Left kidney (tissue), 2 donors: ENCODE results near the gene HK1. TPM values are rescaled to one million over a fixed set of nuclear protein-coding genes. Genes with fewer than 3 reads are reported as not detected.
"Not testable (repeated sequence)": the region's sequence is repeated elsewhere in the genome, so short reads cannot be mapped to it uniquely, and the experiment has no call there.

ENCODE experiments used
- DNase-seq: peaks from one replicate; pipeline ENCODE4 v3.0.0-alpha.2; 2013
- polyA plus RNA-seq: library from polyadenylated mRNA; unstranded; fragments of 120-200 nt; gene quantifications from one replicate; pipeline ENCODE4 v1.2.1, GENCODE V29; 2013; ENCODE audit not compliant: insufficient read length

Gene HK1
- polyA plus RNA-seq, 1 donor = 51.3 TPM

DNA sequence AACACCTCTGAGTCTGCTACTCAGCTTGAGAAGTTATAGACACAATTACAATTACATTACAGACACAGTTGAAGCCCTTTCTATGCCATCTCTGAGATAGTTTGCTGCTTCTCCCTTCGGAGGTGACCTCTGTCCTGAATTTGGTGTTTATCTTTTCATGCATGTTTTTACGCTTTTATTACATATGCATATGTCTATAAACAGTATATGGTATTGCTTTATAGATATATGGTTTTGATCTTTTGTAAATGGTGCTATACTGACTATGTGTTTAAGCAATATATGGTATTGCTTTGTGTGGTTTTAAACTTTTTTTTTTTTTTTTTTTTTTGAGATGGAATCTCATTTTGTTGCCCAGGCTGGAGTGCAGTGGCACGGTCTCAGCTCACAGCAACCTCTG lies 48.4 kb downstream of the HK1 start:
- no peak for DNase-seq

DNA sequence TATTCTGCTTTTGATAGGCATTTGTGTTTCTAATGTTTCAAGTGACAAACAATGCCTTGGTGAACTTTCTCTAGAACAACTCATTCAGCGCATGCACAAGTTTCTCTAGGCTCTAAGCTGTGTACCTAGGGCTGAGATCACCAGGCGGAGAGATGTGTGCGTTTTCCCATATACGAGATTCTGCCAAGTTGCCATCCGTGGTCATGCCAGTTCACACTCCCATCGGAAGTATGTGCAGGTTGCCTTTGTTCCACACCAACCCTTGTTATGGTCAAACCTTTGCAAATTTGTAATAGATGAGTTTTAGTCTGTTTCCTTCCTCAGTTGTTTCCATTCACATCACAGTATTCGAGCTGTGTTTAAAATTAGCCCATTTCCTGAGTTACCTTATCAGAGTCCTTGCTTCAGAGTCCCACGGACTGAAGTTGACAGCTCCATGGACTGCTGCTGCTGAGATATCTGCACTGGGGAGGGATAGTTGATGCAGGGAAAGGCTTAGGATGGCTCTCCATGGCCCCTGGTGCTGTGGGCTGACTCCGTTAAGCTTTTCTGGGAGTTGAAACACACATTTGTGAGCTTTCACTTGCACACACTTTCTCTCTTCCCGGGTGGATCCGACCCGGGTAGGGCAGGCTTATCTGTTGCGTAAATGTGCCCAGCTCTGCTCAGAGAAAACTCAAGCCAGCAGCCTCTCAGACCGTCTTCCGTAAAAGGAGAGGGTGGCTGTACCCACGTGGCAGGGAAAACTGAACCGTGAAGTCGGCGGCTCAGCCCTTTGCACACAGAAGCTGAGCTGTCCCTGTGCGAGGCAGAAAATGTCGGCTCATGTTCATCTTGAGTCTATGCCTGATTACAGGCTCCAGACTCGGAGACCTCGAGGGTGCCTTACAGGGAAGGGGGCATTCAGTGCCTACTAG lies 49.4 kb downstream of the HK1 start:
- peak; percentile 53 for DNase-seq

DNA sequence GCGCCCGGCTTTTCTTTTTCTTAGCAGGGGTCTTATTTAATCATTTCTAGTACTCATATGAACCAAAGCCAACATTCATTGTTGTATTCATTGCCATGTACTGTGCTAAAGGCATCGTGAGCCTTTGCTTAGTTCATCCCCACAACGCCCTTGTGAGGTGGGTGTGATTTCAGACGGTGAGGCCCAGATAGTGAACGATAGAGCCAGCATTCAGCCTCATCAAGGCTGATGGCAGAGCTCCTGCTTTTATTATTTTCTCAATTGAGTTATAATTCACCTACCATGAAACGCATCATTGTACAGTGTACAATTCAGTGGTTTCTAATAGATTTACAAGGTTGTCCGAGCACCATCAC lies 50.1 kb downstream of the HK1 start:
- DNase-seq = no peak

DNA sequence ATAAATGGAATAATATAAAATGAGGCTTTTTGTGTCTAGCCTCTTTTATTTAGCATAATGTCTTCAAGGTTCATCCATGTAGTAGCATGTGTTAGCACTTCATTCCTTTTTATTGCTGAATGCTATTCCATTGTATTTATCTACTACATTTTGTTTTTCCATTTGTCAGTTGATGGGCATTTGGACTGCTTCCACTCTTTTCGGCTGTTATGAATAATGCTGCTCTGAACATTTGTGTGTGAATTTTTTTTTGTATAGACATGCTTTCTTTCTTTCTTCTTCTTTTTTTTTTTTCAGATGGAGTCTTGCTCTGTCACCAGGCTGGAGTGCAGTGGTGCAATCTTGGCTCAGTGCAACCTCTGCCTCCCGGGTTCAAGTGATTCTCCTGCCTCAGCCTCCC lies 50.6 kb downstream of the HK1 start:
- not testable (repeated sequence) for DNase-seq

DNA sequence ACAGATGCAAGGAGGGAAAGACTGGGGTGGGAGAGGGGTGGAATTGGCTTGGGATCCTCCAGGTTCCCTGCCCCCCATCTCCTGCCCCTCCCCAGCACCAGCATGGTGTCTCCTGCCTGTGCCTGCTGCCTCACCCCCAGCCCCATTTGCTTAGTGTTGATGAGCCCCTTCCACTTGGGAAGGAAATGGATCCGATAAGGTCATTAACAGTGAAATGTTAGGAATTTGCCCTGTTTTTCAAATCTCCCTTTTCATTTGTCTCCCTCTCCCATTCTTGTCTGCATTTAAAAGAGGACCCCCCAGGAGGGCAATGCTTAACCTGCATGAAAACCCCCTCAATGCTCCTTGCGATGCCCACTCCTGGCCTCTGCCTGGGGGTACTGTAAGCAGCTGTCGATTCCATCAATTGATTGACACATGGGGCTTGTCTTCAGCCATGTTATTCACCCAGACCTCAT lies 51.5 kb downstream of the HK1 start:
- DNase-seq = no peak

DNA sequence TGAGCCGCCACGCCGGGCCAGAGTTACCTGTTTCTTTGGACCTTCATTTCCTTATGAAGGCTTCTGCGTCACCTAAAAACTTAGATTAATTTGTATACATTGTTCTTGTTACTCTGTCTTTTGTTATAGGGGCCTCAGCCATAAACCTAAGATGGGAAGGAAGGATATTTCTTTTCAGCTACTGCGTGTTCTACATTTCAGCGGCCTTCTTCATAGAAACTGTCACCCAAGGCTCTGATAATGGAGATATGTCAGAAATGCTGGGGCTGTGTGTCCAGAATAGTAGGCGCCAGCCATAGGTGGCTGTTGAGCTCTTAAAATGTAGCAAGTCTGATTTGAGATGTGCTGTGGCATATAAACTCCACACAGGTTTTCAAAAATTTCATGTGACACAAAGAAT lies 52.9 kb downstream of the HK1 start:
- no peak for DNase-seq

DNA sequence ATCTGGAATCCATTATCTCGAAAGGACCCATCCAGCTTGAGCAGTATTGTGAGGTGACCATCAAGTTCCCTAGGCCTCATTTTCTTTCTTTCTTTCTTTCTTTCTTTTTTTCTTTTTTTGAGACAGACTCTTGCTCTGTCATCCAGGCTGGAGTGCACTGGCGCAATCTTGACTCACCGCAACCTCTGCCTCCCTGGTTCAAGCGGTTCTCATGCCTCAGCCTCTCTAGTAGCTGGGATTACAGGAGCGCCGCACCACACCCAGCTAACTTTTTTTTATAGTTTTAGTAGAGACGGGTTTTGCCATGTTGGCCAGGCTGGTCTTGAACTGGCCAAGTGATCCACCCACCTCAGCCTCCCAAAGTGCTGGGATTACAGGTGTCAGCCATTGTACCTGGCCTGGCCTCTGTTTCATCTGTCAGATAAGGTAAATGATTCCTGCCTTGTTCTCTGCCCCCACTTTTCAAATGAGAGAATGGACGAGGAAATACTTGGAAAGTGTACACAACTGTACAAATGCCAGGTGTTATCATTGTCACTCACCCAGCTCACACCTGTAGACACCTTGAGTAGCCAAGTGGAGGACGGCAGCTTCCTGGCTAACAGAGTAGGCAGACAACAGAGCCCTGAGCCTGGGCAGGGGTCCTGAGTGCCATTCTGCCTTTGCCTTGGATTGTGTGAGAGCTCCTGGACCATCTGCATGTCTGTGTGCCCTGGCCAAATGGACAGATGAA lies 54.1 kb downstream of the HK1 start:
- no peak for DNase-seq

DNA sequence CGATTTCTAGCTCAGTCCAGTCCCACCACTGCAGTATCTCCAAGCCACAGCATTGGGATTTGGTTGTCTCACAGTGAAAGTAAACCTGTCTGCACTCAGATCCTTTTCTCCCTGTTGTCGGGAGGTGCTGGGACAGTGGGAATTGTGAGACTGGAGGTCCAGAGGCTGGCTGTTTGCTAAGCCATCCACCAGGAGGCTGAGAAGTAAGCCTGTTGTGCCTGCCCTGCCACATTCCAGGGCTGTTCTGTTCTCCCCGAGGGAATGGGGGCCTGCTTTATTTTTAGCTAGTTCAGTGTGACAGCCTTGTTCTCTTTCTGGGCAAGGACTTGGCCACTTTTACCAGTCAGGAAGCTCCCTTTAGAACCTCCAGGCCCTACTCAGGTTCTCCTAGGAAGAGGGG lies 54.9 kb downstream of the HK1 start:
- DNase-seq = no peak

DNA sequence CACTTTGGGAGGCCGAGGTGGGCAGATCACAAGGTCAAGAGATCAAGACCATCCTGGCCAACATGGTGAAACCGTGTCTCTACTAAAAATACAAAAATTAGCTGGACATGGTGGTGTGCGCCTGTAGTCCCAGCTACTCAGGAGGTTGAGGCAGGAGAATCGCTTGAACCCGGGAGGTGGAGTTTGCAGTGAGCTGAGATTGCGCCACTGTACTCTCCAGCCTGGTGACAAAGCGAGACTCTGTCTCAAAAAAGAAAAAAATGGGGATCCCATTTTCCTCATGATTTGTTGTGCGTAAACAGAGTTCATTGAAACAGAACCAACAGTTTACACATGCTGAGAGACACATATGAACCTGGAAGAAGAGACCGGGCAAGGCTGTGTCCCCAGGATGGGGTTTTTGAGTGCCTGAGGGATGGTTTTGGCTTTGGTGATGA lies 55.6 kb downstream of the HK1 start:
- DNase-seq = not testable (repeated sequence)

DNA sequence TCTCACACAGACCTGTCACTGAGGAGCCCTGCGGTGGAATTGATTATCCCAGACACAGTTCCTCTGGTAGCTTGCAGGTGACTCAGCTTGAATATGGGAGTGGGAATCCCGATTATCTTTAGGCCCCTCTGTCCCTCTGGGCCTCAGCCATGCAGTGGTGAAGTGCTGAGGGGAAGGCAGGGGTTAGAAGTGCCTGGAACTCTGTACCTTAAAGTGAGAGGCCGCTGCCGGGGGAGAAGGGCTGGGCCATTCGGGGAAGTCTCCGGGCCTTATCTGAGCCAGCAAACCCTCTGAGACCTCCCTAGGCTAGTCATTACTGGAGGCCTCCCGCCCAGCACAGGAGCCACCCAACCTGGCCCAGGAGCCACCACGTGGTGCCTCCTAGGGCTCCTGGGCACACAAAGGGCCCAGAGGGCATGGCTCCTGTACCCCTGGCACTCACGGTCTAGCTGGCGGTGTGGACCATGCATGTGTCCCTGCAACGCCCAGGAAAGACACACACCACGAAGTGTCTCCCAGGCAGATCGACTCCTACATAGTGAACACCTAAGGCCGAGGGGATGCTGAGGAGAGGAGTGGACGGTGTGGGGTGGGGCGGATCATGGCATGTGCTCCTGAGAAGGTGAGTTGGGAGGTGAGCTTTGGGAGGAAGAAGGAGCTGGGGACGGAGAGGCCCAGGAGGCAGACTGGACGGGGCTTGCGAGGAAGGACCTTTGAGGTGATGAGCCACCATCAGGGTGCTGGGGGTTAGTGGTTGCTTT lies 56.2 kb downstream of the HK1 start:
- DNase-seq = no peak

DNA sequence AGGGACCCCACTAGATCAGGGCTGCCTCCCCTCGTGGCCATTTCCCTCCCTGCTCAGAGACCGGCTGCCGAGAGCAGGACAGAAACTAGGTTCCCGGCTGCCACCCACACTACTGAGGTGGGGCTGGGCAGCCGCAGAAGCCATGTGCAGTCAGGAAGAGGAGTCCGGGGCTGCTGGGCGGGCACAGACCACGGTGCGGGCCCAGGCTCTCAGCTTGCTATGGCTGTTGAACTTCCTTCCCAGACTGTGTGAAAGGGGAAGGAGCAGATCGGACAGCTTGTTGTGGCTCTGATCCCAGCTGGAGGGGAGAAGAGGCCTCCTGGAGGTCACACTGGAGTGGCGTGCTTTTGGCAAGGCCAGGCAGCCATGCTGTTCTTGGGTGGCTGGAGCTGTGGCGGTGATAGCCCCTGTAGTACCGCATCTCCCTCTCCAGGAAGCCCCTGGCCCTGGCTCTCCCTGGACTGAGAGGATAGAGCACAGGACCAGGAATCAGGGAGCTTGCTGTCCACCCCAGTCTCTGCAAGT lies 56.8 kb downstream of the HK1 start:
- no peak for DNase-seq

DNA sequence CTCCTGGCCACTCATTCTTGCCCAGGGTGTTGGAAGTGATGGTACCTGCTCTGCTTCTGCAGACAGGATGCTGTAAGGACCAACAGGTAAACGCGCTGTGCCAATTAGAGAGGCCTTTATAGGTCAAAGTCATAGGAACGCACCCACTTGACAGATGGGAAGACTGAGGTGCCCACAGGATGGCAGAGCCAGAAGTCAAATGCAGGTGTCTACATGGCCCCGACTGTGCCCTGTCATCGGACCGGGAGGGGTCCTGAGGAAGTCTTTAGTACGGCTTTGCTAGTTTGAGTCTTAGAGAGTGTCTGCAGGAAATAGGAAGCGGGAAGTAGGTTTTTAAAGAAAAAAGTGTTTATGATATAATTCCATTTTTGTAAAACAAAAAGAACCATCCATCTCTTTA lies 57.3 kb downstream of the HK1 start:
- DNase-seq = no peak

DNA sequence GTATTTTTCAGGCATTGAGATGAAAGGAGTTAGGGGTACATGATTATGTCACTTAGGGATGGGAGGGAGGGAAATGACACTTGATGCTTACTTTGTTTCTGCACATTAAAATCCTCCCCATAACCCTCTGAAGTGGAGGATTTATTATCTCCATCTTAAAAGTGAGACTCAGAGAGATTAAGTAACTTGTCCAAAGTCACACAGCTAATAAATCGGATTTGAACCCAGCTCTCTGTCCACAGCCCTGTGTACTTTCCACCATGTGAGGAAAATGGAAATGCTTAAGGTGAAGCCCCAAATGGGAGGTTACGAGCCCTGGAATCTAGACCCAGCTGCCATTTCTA lies 58.6 kb downstream of the HK1 start:
- DNase-seq = no peak

DNA sequence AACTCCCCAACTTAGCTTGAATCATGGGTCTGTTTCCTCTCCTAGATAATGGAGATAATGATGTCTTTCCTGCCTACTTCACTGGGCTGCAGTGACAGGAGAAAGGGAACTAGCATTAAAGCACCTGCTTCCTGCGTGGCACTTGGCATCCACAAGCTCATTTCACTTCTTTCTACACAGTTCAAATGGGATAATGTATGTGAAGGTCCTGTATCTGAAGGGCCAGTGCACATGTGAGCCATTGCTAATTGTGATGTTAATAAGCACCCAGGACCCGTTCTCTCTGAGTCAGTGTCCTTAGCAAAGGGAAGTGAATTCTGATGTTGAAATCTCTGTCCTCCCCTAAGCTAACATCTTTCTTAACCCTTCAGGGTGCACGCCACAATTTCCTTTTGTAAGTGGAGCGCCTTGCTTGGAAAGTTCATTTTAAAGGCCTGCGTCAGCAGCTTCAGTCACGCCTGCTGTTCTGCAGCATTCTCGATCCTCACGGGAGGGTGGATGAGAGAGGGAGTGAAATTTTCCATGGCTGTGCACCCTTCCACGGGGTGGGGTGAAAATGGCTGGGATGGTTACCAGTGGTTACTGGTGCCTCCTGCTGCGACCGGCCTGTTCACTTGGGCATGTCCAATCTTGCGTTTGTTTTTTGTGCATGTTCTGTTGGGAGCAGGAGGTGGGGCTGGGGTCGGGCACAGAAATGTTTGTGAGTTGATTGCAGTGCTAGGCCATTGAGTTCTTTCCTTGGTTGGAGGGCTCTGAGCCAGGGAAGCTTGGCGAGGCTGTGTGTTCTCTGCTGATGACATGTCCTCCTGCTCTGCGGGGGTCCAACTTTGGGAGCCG lies 59.2 kb downstream of the HK1 start:
- no peak for DNase-seq

DNA sequence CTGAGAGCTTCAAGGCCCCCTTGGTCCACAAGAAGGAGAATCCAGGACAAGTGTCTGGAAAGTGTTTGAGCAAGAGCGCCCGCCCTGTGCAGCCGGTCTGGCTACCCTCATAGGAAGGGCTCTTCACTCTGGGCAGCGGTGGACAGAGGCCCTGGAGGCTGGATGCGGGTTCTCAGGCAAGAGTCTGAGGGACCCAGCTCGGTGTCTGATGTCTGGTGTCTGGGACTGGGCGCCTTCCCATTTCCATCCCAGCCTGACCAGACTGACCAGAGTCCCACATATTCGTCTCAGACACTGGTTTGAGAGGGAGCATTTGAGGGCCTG lies 59.8 kb downstream of the HK1 start:
- no peak for DNase-seq

DNA sequence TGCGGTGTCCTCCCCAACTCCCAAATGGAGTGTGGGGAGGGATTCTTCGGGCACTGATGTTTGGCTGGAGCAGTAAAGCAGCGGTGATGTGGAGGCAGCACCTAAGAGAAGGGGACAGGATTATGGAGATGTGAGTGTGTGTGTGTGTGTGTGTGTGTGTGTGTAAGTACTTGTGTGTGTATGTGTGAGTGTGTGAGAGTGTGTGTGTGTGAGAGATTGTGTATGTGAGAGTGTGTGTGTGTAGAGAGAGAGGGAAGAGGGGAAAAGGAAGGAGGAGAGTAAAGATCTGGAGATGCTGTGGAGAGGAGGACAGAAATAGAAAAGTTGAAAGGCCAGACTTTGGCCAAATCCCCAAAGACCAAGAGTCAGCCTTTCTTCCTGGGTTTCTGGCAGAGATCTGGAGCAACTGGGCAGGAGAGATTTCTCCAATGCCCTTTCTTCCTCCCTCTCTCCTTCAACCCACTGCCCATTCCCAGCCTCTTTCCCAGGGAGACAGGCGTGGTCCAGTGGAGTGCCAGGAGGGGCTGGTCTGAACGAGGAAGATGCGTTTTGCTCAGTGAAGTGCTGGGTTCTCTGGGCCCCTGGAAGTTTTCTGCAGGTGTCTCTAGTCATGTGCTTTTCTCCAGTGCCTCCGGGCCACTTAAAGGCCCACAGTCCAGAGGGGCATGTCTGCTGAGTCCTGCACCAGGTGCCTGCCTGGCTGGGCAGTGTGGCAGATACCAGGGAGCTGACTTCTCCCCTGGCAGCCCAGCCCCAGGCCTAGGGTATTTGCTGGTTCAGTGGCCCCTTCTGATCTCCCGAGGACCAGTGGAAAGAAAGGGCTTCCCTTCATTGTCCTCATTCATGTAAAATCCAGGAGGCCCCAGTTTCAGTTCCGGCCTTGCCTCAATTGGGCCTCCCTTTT lies 60.5 kb downstream of the HK1 start:
- no peak for DNase-seq

DNA sequence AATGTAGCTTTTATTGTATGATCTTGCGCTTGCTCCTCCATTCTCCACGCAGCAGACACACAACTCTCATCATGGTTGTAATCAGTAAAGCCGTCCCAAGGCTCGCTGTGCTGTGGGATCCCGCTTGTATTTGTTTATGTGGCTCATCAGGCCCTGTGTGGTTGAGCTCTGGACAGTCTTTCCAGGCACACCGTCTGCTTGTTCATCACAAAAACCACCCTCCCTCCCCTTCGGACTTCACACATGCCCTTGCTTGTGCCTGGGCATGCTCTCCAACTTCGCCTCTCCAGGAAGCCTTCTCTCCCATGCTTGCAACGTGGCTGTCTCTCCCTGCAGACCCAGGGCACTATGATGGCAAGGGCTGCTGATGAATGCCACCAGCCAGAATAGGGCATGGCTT lies 62.4 kb downstream of the HK1 start:
- no peak for DNase-seq

DNA sequence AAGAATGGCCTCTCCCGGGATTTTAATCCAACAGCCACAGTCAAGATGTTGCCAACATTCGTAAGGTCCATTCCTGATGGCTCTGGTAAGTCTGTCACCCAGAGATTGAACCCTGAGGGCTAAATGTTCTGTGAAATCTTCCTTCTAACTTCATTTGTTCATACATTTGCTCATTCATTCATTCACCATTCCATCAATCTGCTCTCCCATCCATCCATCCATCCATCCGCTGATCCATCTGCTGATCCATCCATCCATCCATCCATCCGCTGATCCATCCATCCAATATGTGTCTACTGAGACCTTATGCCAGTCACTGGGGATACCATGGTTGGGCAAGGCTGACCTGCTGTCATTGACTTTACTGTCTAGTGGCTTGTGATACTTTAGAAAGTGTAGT lies 65.6 kb downstream of the HK1 start:
- DNase-seq = no peak

DNA sequence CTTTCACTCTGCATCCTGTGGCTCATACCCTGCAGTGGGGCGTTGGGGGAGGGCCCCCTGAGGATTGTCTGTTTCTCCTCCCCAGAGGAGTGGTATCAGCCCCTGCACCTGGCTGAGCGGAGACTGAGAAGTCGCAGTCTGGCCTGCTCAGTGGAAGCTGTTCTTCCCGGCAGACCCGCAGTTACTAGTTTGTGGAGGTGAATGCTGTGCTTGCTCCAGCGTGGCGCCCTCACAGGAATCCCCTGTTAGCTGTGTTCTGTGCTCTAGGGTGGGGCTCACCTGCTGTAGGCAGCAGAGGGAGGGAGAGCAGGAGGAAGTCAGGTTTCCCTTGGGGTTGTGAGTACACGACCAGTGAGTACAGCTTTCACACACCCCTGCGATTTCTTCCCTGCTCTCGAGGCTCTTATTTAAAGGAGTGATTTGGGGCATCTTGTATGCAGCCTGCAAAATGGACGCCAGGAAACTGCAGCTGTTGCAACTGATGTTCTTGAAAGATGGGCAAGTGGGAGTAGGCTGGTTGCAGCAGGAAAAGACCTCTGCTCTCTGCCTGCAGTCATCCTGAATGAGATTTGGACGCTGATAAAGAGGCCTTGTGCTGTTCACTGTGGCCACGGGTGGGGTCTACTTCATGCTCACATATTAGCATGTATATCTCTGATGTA lies 66.4 kb downstream of the HK1 start:
- DNase-seq = no peak

DNA sequence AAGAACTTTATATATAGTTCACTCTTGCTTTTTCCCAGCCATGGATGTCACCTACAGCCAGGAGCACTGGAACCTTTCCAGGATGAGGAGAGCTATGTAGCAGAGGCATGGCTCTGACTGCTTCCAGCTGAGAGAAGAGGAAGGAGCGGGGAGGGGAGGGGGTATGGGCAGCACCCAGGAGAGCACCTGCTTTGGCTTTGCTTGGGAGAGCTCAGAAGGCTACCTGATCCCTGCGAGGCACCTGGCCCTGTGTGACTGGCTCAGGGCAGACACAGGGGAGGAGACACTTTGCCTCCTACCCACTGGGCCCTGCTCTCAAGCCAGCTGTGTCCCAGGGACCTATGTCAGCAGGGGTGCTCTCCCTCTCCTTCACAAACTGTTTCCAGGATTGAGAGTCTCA lies 67.1 kb downstream of the HK1 start:
- no peak for DNase-seq
